ENCODE data around the gene ACP7.

DNA sequence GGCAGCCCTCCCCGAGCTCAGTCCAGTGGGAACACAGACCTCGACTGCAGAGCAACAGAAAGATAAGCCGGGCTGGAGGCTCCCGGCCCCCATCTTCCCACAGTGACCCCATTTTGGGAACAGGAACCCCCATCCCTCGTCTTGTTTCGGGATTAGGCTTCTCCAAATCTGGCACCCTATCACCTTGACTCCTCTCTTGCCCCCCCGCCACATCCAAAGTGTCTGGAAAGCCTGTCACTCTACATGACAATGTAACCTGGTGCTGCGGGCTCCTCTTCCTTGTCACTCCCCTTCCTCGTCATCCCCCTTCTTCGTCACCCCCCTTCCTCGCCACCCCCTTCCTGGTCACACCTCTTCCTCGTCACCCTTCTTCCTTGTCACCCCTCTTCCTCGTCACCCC, 51.5 kb downstream of the ACP7 start:
- TF ChIP-seq CTCF (IDR thresholded peaks at IDR 0.05; ENCODE audit: low read length) (no peak), EZH2 (IDR thresholded peaks at IDR 0.05; ENCODE audit: borderline replicate concordance, low read length) (no peak)

Measured in OCI-LY1 (cell line).